Osteoblast (primary cell): ENCODE measurements around the gene CDH6. TPM values are rescaled to one million over a fixed set of nuclear protein-coding genes. Genes with fewer than 3 reads are reported as not detected.

Source experiments
- DNase-seq: peaks from one replicate; pipeline ENCODE4 v3.0.0; 2011; ENCODE audit warnings: low spot score, mixed read lengths; ENCODE audit not compliant: insufficient read length; ENCODE audit errors: missing footprints
- H2AFZ ChIP-seq: 2 replicates; pipeline ENCODE4 v1.6.0; 2011; ENCODE audit warnings: mild to moderate bottlenecking, low read length
- H3K27ac ChIP-seq: 2 replicates; pipeline ENCODE4 v1.5.1; 2011; ENCODE audit warnings: mild to moderate bottlenecking, low read depth, low read length, moderate library complexity
- H3K27me3 ChIP-seq: 2 replicates; pipeline ENCODE4 v1.6.0; 2012; ENCODE audit warnings: mild to moderate bottlenecking, control low read depth, inconsistent platforms, low read length, moderate library complexity; ENCODE audit not compliant: insufficient read depth
- H3K36me3 ChIP-seq: 2 replicates; pipeline ENCODE4 v1.5.1; 2011; ENCODE audit warnings: mild to moderate bottlenecking, low read length, control low read depth, moderate library complexity; ENCODE audit not compliant: insufficient read depth
- H3K4me1 ChIP-seq: 2 replicates; pipeline ENCODE4 v1.5.1; 2011; ENCODE audit warnings: mild to moderate bottlenecking, low read length, control low read depth, moderate library complexity; ENCODE audit not compliant: insufficient read depth
- H3K4me2 ChIP-seq: 2 replicates; pipeline ENCODE4 v1.6.0; 2011; ENCODE audit warnings: mild to moderate bottlenecking, low read length; ENCODE audit not compliant: insufficient read depth
- H3K4me3 ChIP-seq: fragments of 200-600 bp; sonication (generic); 3 replicates; pipeline ENCODE4 v1.5.1; 2012; ENCODE audit warnings: mild to moderate bottlenecking, low read length, inconsistent platforms; ENCODE audit not compliant: insufficient read depth
- H3K79me2 ChIP-seq: 2 replicates; pipeline ENCODE4 v1.6.0; 2012; ENCODE audit warnings: mild to moderate bottlenecking, low read length, control low read depth, inconsistent platforms; ENCODE audit not compliant: insufficient read depth
- H3K9me3 ChIP-seq: 2 replicates; pipeline ENCODE4 v1.5.1; 2011; ENCODE audit warnings: low read depth, low read length, control low read depth
- H4K20me1 ChIP-seq: 2 replicates; pipeline ENCODE4 v1.6.0; 2012; ENCODE audit warnings: mild to moderate bottlenecking, low read length, control low read depth; ENCODE audit not compliant: insufficient read depth
- total RNA-seq: library from RNA; depleted of rRNA; stranded (reverse); fragments of >200 nt; gene quantifications from 2 replicates; pipeline ENCODE4 v1.2.3, GENCODE V29; 2012
- TF ChIP-seq, protein P1 (sequence below): IDR thresholded peaks from 2 replicates; pipeline ENCODE4 v1.5.1; 2011; ENCODE audit warnings: mild to moderate bottlenecking, low read depth, low read length, moderate library complexity; ENCODE audit errors: extremely low read depth

CDH6 gene
- total RNA-seq, 1 donor, result 16.3 TPM

DNA sequence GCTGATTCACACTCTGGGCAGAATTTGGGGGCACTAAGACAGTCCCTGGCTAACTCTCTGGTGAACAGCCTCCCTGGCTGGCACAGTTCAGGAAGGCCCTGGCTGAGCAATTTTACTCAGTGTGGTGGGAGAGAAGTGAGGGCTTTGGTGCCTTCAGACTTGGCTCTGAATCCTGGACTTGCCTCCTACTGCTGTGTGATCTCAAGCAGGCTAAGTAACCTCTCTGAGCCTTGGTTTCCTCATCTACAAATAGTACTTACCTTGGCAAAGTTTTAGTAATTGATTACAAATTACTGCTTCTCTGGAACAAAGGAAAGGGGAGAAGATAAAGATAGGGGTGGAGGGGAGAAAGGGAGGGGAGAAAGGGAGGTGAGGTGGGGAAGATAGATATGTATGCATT lies 184.7 kb downstream of the CDH6 start:
- no peak overlapping the region for H3K4me3 ChIP-seq
- H3K4me2 ChIP-seq, result no peak overlapping the region
- no peak for DNase-seq
- no peaks in the 10 kb centered on the region for H3K79me2 ChIP-seq
- no peaks in the 10 kb centered on the region for H4K20me1 ChIP-seq
- H3K9me3 ChIP-seq, result no peaks in the 10 kb centered on the region
- H3K27me3 ChIP-seq, result no peaks in the 10 kb centered on the region
- TF ChIP-seq, protein P1, sequence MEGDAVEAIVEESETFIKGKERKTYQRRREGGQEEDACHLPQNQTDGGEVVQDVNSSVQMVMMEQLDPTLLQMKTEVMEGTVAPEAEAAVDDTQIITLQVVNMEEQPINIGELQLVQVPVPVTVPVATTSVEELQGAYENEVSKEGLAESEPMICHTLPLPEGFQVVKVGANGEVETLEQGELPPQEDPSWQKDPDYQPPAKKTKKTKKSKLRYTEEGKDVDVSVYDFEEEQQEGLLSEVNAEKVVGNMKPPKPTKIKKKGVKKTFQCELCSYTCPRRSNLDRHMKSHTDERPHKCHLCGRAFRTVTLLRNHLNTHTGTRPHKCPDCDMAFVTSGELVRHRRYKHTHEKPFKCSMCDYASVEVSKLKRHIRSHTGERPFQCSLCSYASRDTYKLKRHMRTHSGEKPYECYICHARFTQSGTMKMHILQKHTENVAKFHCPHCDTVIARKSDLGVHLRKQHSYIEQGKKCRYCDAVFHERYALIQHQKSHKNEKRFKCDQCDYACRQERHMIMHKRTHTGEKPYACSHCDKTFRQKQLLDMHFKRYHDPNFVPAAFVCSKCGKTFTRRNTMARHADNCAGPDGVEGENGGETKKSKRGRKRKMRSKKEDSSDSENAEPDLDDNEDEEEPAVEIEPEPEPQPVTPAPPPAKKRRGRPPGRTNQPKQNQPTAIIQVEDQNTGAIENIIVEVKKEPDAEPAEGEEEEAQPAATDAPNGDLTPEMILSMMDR, result no peak
- H3K27ac ChIP-seq, result no peak overlapping the region
- H2AFZ ChIP-seq, result no peak overlapping the region
- H3K4me1 ChIP-seq, result peaks cover 33% of the 10 kb centered on the region
- no peaks in the 10 kb centered on the region for H3K36me3 ChIP-seq
